GM18858 (cell line): Measurements from ENCODE around the gene ALMS1.
A peak's percentile ranks its signal among the peaks of the same experiment; 100 is the strongest.
"Not testable (repeated sequence)": the region's sequence is repeated elsewhere in the genome, so short reads cannot be mapped to it uniquely, and the experiment has no call there.

ENCODE experiments used
- ATAC-seq: cut with Tn5 transposase; IDR thresholded peaks from one replicate; pipeline ENCODE4 v1.9.1; 2021; ENCODE audit not compliant: unreplicated experiment

The ALMS1 gene

DNA sequence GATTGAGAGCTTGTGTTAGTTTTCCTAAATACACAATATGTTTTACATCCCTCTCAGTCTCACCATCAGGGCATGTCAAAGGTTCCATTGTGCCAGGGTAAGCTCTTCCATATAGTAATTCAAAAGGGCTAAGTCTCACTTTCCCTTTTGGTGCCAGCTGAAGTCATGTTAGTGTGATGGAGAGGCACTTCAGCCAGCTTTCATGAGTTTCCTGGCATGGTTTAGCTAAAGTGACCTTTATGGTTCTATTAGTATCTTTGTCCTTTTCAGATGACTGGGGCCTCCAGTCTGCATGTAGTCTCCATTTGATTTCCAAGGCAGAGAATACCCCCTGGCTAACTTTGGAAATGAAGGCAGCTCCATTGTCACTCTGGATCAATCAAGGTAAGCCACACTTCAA is 229.4 kb downstream of the ALMS1 start:
- ATAC-seq = no peak

DNA sequence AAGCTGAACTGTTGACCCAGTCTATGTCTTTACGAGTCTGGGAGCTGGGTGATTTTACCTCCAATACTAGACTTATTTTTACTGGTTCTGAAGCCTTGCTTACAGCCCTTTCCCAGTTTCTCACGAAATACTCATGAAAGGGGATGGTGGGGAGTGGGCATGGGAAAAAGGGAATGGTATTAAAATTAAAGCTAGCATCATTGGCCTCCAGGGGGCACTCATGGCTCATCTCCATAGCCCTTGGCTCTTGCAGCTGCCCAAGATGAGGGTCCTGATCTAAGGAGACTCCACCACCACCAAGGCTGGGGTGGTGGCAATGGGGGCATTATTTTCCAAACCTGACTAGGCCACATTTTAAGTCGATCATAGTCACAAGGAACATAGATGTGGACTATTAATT is 234.3 kb downstream of the ALMS1 start:
- ATAC-seq = not testable (repeated sequence)

DNA sequence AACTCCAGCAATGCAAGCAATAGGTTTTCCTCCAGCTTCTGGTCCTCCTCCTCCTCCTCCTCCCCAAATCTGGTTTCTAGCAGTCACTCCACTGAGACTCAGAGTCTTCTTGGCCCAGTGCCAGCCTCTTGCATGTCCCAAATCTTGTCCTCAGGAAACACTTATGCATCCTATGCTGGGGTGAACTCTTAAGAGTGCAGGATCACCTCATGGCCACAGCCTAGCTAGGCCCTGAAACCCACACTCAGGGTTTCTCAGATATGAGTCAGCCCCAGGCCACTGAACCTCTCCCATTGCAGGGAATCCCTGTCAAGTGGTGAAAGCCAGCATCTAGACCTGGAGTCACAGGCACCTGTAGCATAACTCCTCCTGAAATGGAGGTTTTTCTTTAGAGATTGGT is 238.4 kb downstream of the ALMS1 start:
- ATAC-seq = not testable (repeated sequence)

DNA sequence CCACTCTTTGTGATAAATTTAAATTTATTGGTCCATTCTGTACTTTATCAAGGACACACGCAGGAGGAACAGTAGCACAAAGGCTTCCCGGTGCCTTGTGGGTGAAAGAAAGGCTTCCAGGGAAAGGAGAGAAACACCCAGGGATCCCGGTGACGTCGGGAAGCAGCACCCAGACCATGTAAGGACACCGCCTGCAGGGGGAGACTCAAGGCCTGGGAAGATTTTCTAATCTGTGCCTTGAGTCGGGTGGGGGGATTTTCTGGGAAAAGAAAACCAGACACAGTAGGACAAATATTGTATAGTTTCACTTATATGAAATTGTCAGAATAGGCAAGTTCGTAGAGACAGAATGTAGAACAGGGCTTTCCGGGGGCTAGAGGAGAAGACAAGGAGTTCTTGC is 239.0 kb downstream of the ALMS1 start:
- not testable (repeated sequence) for ATAC-seq

DNA sequence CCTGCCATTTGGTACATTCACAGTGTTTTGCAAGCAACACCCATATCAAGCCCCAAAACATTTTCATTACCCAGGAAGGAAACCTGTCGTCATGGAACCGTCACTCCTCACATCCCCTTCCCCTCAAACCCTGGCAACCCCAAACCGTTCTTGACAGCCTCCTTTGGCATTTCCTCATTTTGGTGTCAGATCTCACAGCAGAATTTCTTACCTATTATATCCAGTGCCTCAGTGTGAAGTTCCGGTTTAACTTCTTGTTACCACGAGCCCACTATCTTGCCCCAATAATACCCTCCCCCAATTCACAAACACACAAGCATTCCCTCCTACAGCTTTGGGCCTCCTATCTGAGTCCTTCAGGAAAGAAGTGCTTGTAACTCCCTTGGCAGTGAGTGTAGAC is 240.6 kb downstream of the ALMS1 start:
- not testable (repeated sequence) for ATAC-seq

DNA sequence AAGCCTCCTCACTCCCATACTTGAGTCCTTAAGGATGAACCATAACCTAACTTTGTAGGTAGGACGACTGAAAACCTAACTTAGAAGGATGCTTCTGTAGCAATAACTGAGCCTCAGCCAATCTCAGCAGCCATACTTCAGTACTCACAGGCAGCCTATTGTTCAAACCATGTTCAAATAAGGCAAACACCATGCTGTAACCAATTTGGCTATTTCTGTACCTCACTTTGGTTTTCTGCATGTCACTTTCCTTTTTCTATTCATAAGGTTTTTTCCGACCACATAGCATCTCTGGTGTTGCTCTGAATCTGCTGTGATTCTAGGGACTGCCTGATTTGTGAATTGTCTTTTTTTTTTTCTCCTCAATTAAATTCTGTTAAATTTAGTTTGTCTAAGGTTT is 242.9 kb downstream of the ALMS1 start:
- peak; percentile 50 for ATAC-seq

DNA sequence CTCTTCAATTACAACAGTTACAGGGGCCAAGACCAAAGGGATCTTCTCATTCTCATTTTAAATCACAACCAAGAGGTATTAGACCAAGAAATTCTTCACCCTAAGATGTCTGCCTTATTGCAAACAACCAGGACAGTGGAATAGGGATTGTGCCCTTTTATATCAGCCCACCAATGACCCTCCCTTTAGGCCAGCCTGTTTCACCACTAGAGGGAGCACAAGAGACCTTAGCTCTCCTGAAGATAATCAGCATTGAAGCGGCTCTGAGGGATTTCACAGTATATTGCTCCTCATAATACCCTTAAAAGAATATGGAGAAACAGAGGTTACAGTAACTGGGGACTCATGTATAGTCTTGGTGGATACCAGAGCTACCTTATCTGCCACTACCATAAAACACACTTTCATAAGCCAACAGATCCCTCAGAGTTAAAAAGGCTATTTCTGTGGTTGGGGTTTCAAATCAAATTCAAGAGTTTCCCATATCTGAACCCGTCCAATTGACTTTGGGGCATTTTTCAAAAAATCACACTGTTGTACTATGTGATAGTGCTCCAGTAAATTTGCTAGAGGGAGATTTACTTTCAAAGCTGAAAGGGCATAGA is 245.1 kb downstream of the ALMS1 start:
- not testable (repeated sequence) for ATAC-seq

DNA sequence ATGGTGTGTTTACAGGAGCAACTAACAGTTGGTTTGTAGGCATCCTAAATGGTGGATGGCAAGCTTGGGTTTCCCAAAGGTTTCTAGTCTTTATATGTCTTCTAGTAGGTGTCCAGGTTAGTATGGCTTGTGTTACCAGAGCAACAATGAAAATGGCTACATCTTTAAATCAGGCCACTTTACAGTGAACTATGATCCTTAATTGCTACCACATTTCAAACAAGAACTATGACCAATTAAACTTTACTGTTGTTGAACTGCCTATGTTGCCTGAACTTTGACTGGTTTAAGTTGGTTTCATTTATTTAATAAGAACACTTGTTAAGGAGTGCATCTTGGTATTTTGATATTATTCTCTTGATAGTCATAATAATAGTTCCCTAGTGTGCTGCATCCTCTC is 251.3 kb downstream of the ALMS1 start:
- not testable (repeated sequence) for ATAC-seq

DNA sequence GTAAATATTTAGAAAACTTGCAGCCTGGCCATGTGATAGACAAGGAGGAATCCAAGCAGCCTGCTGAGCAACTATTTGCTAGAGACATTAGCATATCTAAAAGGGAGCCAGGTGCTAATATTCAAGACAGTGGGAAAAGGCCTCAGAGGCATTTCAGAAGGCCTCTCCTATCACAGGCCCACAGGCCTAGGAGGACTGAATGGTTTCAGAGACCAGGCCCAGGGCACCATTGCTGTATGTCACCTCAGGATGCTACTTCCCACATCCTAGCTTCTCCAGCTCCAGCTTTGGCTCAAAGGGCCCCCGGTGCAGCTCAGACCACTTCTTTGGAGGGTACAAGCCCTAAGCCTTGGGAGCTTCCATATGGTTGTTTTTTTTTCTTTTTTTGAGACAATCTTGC is 252.8 kb downstream of the ALMS1 start:
- no peak for ATAC-seq

DNA sequence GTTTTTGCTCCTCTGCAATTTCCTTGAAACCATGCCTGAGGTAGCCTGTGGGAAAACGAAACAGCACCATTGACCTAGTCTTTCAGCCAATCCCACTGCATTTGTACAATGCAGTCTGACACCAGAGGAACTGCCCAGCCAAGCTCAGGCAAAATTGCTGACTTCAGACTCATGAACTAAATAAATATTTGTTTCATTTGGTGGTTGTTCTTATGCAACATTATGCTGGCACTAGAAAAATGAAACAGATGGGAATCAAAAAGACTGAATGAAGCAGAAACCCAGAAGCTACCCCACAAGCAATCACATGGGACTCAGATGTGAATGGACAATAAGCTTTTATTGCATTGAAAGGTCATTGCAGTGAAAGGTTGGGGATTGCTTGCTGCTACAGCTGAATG is 254.9 kb downstream of the ALMS1 start:
- no peak for ATAC-seq

DNA sequence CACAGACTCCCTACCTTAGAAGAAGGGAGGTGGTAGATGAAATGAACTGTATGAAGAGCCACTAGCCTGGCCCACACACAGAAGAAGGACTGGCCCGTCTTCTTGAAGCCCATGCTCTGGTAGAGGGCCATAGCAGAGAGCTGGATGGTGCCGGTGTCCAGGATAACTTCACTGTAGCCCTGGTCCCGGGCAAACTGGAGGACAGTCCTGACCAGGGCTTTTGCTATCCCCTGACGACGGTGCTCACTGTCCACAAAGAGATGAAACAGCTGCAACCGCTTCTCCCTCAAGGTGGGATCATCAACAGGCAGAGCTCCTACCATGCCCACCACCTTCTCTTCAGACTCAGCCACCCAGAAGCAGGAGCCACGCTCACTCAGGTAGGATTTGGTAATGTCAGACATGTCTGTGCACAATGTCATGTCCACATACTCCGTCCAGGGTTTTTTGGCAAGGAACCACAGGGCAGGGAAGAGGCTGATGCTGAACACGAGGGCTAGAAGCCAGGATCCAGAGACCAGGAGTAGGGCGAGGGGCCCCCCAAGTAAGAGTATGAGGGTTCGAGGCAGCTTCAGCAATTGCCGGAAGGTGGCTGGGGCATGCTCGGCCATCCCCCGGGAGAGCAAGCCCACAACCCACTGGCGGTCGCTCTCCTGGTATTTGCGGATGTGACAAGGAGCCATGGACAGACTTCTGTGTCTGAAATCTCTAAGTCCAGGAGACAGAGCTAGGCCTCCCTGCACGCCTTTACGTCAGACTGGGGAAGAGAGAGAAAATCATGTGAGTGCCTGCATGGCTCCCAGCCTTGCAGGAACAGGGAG is 255.5 kb downstream of the ALMS1 start:
- ATAC-seq = no peak

DNA sequence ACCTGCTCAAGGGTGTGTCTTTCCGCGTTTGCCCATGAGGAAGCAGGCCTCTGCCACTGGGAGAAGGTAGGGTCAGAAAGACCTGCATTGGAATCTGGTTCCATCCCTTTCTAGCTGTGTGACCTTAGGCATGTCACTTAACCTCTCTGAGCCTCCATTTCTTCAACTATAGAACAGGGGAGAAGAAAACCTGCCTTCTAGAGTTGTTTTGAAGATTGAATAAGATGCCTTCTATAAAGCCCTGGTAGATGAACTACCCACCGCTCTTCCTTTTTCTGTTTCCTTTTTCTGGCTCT is 256.1 kb downstream of the ALMS1 start:
- no peak for ATAC-seq

DNA sequence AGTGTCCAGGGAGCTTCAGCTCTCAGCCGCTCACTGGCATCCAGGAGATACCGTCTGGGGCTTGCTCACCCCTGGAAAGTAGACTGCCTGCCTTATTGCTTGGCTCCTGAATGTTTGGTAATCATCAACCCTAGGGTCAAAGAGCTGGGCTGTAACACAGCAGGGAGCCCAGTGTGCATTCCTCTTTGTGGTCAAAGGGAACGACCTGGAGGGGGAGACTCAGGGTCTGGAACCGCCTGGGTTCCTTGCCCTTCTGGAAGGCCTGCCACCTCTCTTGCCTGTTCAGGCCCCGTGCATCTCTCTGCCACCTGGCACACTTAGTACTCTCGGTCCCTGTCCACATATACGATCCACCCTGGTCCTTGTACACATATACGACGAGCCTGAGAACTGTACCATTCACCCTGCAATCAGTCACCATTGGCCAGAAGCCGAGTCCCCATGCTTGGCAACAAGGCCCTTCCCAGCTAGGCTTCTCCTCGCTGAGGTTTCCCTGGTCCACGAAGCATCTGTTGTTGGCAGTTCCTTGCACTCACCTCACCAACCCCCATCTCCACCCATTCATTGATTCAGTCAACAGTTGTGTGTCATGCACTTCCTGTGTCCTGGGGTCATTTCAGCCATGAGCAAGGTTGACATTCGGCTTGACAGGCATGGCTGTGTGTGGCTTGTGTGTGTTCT is 256.8 kb downstream of the ALMS1 start, which contains the start of gene NAT8:
TSS of gene NAT8 (minus strand) at position 85 of the 681 bp plus-strand sequence. CDS start 794 bp downstream, outside the sequence.
- ATAC-seq = no peak

DNA sequence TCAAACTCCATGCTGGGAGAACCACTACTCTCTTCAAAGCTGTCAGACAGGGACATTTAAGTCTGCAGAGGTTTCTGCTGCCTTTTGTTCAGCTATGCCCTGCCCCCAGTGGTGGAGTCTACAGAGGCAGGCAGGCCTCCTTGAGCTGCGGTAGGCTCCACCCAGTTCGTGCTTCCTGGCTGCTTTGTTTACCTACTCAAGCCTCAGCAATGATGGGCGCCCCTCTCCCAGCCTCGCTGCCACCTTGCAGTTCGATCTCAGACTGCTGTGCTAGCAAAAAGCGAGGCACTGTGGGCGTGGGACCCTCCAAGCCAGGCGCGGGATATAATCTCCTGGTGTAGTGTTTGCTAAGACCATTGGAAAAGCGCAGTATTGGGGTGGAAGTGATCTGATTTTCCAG is 262.1 kb downstream of the ALMS1 start:
- ATAC-seq = not testable (repeated sequence)

DNA sequence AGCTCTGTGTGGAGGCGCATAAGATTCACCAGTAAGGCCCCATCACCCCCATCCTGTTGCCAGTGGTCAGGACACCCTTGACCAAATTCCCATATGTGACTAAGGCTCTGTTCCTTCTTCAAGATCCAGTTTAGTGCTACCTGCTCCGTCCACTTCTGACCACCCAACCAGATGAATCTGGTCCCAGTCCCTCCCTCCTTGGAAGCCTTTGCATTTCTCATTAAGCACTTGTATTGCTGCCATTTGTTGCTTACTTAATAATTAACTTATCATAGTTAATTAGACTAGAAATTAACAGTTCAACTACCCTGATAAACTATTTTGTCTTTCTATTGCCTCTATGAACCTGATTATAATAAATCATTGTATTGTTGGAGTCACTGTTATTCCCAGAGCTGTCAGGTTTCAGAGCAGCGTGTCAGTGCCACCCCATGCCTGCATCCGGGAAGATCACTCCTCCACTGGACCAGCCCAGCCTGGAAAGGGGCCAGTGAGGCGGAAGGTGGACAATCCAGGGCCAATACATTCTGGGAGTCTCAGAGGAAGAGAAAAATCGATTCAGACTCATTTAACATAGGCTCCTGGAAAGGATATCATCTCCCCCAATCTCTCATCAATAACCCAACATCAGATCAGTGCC is 266.1 kb downstream of the ALMS1 start:
- no peak for ATAC-seq

DNA sequence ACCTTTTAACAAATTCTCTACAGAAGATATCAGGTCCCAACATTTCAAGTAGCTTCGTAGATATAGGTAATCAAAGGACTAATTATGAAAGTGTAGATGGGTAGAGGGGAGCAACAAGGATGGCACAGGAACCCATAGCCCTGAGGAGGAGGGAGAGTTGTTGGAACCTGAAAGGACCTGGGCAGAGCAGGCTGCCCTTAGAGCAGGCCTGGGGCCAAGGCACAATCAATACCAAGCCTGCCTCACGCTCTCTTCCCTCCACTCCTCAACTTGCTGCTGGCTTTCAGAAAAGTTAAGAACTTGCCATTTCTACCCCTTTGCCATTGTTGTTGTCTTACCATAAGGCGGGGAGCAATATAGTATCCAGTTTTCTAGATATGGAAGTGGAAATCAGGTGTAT is 266.7 kb downstream of the ALMS1 start:
- no peak for ATAC-seq

DNA sequence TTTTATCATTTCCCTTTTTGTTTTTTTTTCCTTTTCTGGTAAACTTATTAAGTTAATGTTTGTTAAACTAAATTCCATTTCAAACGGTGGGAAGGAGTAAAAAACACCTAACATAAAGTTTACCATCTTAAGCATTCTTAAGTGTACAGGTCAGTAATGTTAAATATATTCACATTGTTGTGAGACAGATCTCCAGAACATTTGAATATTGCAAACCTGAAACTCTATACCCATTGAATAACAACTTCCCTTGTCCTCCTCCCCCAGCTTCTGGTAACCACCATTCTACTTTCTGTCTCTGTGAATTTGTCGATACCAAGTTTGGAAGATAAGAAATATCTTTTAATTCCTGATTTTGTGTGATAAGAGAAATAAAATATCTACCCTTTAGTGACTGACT is 268.5 kb downstream of the ALMS1 start:
- no peak for ATAC-seq
